Measurements from ENCODE around the gene ADCY4. TPM values are rescaled to one million over a fixed set of nuclear protein-coding genes. Genes with fewer than 3 reads are reported as not detected.

Gene ADCY4
- total and polyA plus RNA-seq, 10 of the 15 experiments (the other 5 are each of a cell fraction or from before 2014, with no cell fraction given), result 0.05 to 0.87 (median 0.21) TPM; not detected in 1

DNA sequence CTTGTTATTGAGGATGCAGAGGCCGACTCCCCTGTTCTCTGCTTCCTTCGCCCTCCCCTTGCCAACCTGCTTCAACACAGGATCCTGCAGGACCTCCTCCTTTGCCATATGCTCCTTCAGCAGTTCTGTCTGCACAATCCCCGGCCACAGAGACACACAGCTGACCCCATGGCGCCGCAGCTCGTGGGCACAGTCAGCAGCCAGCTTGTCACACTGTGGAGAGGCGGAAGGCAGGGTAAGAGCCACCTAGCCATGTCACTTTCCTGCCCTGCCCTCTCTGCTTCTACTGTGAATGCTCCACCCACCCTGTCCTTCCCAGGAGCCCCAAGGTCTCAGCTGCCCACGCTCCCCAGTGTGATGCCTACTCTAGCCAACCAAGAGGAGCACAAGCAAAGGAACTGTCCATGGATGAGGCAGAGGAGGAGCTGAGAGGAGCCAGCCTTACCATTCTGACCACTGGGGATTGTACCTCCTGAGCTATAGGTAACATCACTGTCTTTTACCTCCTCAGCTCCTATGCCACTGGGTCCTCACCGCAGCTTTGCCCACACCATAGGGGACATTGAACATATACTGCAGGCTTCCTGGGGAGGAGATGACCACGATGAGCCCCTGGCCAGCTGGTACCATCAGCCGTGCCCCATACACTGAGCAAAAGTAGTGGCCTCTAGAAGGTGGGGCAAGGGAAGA lies 42.6 kb downstream of the ADCY4 start:
- Histone ChIP-seq H3K36me3 (ENCODE audit: control insufficient read depth in 2 of 2, insufficient read depth in 2 of 2, low read length in 1 of 2) (peaks cover 13 to 37% of the 10 kb centered on the region in 2 experiments), H3K9me3 (replicated peaks; ENCODE audit: control insufficient read depth, insufficient read depth, low read length) (no peaks in the 10 kb centered on the region), H3K4me2 (ENCODE audit: control insufficient read depth, insufficient read depth) (no peak overlapping the region), H2AFZ (ENCODE audit: control insufficient read depth, low read depth, low read length) (no peak overlapping the region), H3K79me2 (ENCODE audit: control insufficient read depth, insufficient read depth, low read length) (no peaks in the 10 kb centered on the region; the same call in 1 of the 2 replicates), H4K20me1 (ENCODE audit: control insufficient read depth, insufficient read depth) (no peaks in the 10 kb centered on the region), H3K4me1 (ENCODE audit: control insufficient read depth, insufficient read depth, low read length) (peaks cover 26% of the 10 kb centered on the region), H3K27me3 (replicated peaks in 1 of 2; ENCODE audit: control insufficient read depth in 2 of 2, insufficient read depth in 2 of 2, low read length in 1 of 2) (no peaks in the 10 kb centered on the region), H3K4me3 (no peak overlapping the region), H3K9ac (ENCODE audit: control insufficient read depth, insufficient read depth, low read length) (no peak overlapping the region), H3K27ac (ENCODE audit: control insufficient read depth, insufficient read depth) (no peak overlapping the region)
- FAIRE-seq, result no peak
- DNase-seq (ENCODE audit: low read depth, low spot score), result no peak
- in situ Hi-C loops (cut with MboI), result no loop called here
- ChIA-PET RAD21 (ENCODE audit: unreplicated experiment) (interaction anchor here (1.0 to 1.5 kb wide), 3 partner anchors 16 to 50 kb away, joined by 3 to 9 read pairs (median 4); partner anchors contain the start of genes CIDEB and TINF2), CTCF (interaction anchor here (0.6 to 13.4 kb wide), 6 partner anchors 10 to 76 kb away, joined by 3 to 269 read pairs (median 9); partner anchors contain the start of genes CIDEB, MDP1, RABGGTA and TINF2), SMC1A (ENCODE audit: uncharacterized antibody, unreplicated experiment) (interaction anchor here (0.6 to 3.0 kb wide), 7 partner anchors 13 to 572 kb away, joined by 3 to 14 read pairs (median 5); partner anchors contain the start of genes CHMP4A, RABGGTA and TINF2), POLR2A (interaction anchor here (0.5 to 1.7 kb wide), 7 partner anchors 12 to 93 kb away, joined by 3 to 4 read pairs (median 3); partner anchors contain the start of gene TINF2)
- intact Hi-C loops (cut with micrococcal nuclease; ENCODE audit: unreplicated experiment), result no loop called here
- TF ChIP-seq, protein P1, sequence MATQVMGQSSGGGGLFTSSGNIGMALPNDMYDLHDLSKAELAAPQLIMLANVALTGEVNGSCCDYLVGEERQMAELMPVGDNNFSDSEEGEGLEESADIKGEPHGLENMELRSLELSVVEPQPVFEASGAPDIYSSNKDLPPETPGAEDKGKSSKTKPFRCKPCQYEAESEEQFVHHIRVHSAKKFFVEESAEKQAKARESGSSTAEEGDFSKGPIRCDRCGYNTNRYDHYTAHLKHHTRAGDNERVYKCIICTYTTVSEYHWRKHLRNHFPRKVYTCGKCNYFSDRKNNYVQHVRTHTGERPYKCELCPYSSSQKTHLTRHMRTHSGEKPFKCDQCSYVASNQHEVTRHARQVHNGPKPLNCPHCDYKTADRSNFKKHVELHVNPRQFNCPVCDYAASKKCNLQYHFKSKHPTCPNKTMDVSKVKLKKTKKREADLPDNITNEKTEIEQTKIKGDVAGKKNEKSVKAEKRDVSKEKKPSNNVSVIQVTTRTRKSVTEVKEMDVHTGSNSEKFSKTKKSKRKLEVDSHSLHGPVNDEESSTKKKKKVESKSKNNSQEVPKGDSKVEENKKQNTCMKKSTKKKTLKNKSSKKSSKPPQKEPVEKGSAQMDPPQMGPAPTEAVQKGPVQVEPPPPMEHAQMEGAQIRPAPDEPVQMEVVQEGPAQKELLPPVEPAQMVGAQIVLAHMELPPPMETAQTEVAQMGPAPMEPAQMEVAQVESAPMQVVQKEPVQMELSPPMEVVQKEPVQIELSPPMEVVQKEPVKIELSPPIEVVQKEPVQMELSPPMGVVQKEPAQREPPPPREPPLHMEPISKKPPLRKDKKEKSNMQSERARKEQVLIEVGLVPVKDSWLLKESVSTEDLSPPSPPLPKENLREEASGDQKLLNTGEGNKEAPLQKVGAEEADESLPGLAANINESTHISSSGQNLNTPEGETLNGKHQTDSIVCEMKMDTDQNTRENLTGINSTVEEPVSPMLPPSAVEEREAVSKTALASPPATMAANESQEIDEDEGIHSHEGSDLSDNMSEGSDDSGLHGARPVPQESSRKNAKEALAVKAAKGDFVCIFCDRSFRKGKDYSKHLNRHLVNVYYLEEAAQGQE (IDR thresholded peaks at IDR 0.05; ENCODE audit: low read depth, low read length), result no peak
- no peak for TF ChIP-seq NFIC (IDR thresholded peaks at IDR 0.05; ENCODE audit: low read depth, low read length)
- no peak for ATAC-seq
- BruUV-seq (replicated peaks), result no TSS peak
- WGBS (ENCODE audit: insufficient coverage, insufficient replicate concordance, low lambda C conversion rate, missing lambda C conversion rate), result 90% methylated on average over 11 of the region's 11 CpGs
